Measurements from ENCODE around the gene ATP9B.
A peak's percentile ranks its signal among the peaks of the same experiment; 100 is the strongest.
"Not testable (repeated sequence)": the region's sequence is repeated elsewhere in the genome, so short reads cannot be mapped to it uniquely, and the experiment has no call there.

The ATP9B gene

DNA sequence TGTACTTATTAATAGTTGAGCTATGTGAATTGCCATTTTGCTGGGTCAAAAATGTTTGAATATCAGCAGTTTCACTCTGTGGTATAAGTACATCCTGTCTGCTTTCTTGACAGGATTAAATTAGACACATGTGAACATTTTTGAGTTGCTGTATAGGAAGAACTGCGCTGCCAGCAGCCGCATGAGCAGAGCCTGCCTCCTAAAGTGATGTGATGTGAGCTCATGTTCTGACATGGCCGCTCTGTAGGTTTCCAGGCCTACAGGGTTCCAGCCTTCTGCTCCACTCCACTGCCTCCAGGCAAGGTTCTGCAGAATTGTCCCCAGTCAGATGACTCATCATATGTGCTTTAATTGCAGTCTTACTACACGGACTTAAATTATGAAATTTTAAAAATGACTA lies 206.8 kb downstream of the ATP9B start:
- Mint-ChIP-seq H3K27ac (no peak overlapping the region), H3K4me3 (no peak overlapping the region), H3K4me1 (peaks cover 25% of the 10 kb centered on the region), H3K36me3 (peaks cover 21% of the 10 kb centered on the region), H3K9me3 (no peaks in the 10 kb centered on the region)
- ATAC-seq: peak; percentile 74
- no peak for DNase-seq (ENCODE audit: low spot score in 2 of 2)

DNA sequence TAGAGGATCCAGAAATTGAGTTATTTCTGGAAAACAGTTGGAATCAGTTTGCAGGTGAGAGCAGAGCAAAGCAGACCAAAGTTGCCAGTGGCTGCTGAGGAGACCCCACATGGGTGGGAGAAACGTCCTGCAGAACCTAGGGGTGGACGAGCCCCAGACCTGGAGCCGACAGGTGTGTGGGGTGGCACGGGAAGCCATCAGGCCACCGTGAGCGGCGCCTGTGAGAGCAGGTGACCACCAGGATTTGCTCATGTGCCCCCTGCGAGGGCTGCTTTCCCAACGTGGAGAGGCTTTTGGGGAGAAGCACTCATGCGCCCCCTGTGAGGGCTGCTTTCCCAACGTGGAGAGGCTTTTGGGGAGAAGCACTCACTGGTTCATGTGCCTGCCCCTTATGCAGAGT lies 209.7 kb downstream of the ATP9B start:
- ATAC-seq: no peak
- H3K36me3 Mint-ChIP-seq: peaks cover 21% of the 10 kb centered on the region
- no peak overlapping the region for H3K4me3 Mint-ChIP-seq

DNA sequence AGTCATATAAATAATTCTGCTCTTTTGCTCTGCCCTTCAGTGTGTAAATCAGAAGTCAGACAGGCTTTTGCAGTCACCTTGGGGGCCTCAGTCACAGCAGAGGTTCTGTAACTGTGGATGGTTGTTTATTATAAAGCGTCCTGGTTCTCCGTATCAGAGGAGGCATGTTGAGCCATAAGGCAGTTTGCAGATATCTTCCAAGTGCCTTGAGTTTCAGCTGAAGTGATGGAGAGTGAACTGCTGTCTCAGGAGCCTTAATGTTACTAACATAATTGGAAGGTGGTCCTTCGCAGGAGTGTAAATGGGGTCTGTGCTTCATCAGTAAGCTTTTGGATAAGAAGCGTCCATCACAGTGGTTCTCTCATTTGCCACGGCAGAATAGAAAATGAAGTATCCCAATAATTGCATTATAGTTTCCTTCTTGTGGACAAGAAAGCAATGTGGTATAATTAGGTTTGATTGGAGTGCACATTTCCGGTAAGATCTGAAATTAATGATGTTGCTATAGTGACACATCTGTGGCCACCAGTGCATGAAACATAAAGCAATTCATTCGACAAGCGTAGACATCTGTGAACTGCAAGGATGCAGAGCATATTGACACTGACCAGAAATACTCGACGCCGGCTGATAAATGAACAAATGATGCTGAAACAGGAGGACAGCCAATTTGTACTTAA lies 214.1 kb downstream of the ATP9B start:
- H3K36me3 Mint-ChIP-seq: peaks cover 18% of the 10 kb centered on the region

More for the DNA sequence above, 209.7 kb downstream of the ATP9B start:
- H3K9me3 Mint-ChIP-seq: no peaks in the 10 kb centered on the region
- peaks cover 26% of the 10 kb centered on the region for H3K4me1 Mint-ChIP-seq
- DNase-seq (ENCODE audit: low spot score in 2 of 2): no peak
- H3K27ac Mint-ChIP-seq: no peak overlapping the region

DNA sequence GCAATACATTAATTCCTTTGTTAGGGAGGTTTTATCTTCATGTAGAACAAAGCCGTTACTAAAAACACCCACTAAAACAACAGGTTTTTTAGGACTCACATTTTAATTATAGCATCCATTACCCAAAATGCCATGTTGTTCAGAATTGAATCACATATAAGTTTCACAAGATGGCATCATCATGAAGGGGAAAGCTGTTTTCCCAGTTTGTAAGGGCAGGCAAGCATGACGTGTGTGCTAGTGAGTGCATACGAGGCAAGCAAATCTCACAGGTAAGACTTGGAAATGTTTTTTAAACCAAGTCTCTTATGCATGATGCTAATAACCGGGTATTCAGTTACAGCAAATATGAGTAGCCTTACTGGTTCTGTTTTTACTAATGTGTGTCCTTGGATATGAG lies 214.7 kb downstream of the ATP9B start:
- Mint-ChIP-seq H3K9me3 (no peaks in the 10 kb centered on the region), H3K27ac (no peak overlapping the region), H3K4me3 (no peak overlapping the region), H3K4me1 (peaks cover 8% of the 10 kb centered on the region), H3K36me3 (peaks cover 14% of the 10 kb centered on the region)
- ATAC-seq (no peak), DNase-seq (ENCODE audit: low spot score in 2 of 2) (no peak)

More for the DNA sequence above, 214.1 kb downstream of the ATP9B start:
- Mint-ChIP-seq H3K27ac (no peak overlapping the region), H3K4me1 (peaks cover 8% of the 10 kb centered on the region), H3K4me3 (no peak overlapping the region), H3K9me3 (no peaks in the 10 kb centered on the region)
- ATAC-seq: no peak
- no peak for DNase-seq (ENCODE audit: low spot score in 2 of 2)

DNA sequence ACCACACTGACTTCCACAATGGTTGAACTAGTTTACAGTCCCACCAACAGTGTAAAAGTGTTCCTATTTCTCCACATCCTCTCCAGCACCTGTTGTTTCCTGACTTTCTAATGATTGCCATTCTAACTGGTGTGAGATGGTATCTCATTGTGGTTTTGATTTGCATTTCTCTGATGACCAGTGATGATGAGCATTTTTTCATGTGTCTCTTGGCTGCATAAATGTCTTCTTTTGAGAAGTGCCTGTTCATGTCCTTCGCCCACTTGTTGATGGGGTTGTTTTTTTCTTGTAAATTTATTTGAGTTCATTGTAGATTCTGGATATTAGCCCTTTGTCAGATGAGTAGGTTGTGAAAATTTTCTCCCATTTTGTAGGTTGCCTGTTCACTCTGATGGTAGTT lies 216.0 kb downstream of the ATP9B start:
- H3K36me3 Mint-ChIP-seq: peaks cover 14% of the 10 kb centered on the region
- not testable (repeated sequence) for H3K9me3 Mint-ChIP-seq; DNase-seq (ENCODE audit: low spot score in 2 of 2)

DNA sequence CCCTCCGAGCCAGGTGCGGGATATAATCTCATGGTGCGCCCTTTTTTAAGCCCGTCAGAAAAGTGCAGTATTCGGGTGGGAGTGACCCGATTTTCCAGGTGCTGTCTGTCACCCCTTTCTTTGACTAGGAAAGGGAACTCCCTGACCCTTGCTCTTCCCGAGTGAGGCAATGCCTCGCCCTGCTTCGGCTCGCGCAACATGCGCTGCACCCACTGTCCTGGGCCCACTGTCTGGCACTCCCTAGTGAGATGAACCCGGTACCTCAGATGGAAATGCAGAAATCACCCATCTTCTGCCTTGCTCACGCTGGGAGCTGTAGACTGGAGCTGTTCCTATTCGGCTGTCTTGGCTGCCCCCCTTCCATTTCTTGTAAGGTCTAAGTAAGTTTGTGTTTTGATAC lies 221.2 kb downstream of the ATP9B start:
- not testable (repeated sequence) for ATAC-seq; H3K4me1 Mint-ChIP-seq; H3K4me3 Mint-ChIP-seq; H3K9me3 Mint-ChIP-seq; DNase-seq (ENCODE audit: low spot score in 2 of 2); H3K27ac Mint-ChIP-seq
- H3K36me3 Mint-ChIP-seq: peaks cover 16% of the 10 kb centered on the region

More for the DNA sequence above, 216.0 kb downstream of the ATP9B start:
- ATAC-seq, H3K4me3 Mint-ChIP-seq, H3K27ac Mint-ChIP-seq: not testable (repeated sequence)
- H3K4me1 Mint-ChIP-seq: peaks cover 13% of the 10 kb centered on the region

DNA sequence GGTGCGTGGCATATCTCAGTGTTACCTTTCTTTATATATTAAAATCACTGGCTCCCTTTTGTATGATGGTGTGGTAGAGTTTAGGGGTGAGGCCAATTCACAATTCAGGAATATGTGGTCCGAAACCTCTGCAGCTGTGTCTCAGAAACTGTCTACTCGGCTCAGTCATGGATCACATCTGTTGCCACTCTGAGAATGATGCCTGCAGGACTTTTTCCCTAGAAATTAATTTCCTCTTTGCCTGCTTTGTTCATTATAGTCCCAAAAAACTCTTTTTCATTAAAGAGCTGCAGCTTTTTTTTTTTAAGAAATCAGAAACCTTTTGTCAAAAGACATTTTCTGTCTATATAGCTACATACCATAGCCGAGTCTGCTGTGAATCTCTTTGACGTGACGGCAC lies 221.7 kb downstream of the ATP9B start:
- no peak overlapping the region for H3K27ac Mint-ChIP-seq
- H3K36me3 Mint-ChIP-seq: peaks cover 16% of the 10 kb centered on the region
- H3K9me3 Mint-ChIP-seq: no peaks in the 10 kb centered on the region
- DNase-seq (ENCODE audit: low spot score in 2 of 2): no peak
- no peak overlapping the region for H3K4me3 Mint-ChIP-seq
- no peak for ATAC-seq
- peaks cover 5% of the 10 kb centered on the region for H3K4me1 Mint-ChIP-seq

DNA sequence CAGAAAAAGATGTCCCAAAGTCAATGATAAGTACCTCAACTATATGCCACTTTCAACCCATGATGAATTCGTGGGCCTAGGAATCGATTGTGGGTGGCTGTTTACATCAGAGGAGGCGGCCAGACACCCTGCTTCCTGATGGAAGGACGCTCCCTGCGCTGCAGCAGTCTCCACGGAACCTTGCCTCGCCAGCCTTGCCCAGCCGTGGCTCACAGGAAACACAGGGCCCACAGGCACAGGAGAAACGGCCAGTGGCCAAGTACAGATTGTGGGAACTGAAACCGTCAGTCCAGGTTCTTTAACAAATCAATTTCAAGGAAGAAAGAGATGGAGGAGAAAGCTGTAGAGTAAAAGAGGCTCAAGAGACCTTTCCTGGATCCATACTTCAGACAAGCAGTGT lies 225.0 kb downstream of the ATP9B start:
- Mint-ChIP-seq H3K27ac (no peak overlapping the region), H3K4me3 (no peak overlapping the region), H3K4me1 (peaks cover 4% of the 10 kb centered on the region), H3K36me3 (peaks cover 16% of the 10 kb centered on the region), H3K9me3 (no peaks in the 10 kb centered on the region)
- DNase-seq (ENCODE audit: low spot score in 2 of 2): no peak
- ATAC-seq: no peak

DNA sequence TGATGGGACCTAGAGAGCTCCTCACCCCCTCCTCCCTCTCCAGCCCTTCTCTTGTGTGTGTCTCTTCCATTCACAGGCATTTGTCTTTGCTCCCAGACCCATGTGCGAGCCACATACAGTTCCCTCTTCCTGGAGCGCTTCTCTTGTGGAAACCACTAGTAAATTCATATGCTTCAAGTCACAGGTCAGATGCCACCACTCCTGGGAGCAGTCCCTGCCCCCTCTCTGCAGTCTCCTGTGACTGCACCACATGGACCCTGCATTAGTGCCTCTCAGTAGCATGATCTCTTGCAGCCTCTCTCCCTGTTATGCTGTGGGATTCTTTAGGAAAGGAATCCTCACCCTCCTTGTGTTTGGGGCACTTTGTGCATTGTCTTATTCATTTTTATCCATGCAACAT lies 230.1 kb downstream of the ATP9B start:
- H3K36me3 Mint-ChIP-seq: peaks cover 6% of the 10 kb centered on the region
- no peaks in the 10 kb centered on the region for H3K9me3 Mint-ChIP-seq
- H3K27ac Mint-ChIP-seq: peak overlapping the region; percentile 75
- no peak overlapping the region for H3K4me3 Mint-ChIP-seq
- no peak for ATAC-seq
- H3K4me1 Mint-ChIP-seq: no peaks in the 10 kb centered on the region
- DNase-seq (ENCODE audit: low spot score in 2 of 2): no peak

DNA sequence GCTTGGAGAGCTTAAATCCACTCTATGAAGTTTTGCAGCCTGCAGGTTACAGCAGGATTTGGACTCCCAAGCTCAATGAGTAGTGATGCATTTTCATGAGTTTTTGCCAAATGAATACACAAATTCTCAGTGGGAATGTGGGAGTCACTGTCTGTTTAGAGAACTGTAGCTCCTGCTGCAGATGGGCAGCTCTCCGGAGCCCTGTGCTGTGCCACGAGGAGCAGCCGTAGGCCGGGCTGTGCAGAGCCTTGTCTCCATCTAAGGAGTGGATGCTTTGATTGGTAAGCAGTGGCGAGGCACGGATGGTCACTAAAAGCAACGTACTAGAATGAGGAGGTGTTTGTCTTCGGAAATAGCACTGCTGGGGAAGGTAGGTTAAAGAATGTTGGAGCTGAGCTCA lies 230.5 kb downstream of the ATP9B start:
- H3K9me3 Mint-ChIP-seq: no peaks in the 10 kb centered on the region
- peaks cover 4% of the 10 kb centered on the region for H3K36me3 Mint-ChIP-seq
- no peaks in the 10 kb centered on the region for H3K4me1 Mint-ChIP-seq
- H3K27ac Mint-ChIP-seq: no peak overlapping the region
- ATAC-seq (no peak), DNase-seq (ENCODE audit: low spot score in 2 of 2) (no peak)
- no peak overlapping the region for H3K4me3 Mint-ChIP-seq

DNA sequence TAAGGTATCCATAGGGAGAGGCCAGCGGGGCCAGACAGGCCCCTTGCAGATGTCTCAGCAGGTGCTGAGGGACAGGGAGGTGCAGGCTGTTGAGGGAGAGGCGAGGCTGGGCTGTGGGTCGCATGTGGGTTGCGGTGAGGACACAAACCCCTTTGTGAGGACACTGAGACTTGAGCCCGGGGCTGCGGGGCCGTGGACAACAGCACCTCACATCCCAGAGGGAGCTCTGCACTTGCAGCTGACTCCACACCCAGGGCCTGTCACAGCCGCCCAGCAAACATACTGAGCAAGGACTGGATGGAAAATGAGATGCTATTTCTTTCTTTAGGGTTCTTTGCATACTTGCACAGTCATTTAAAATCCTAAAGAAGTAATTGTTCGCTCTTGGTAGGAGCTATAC lies 231.2 kb downstream of the ATP9B start:
- Mint-ChIP-seq H3K36me3 (peaks cover 4% of the 10 kb centered on the region), H3K9me3 (no peaks in the 10 kb centered on the region), H3K27ac (no peak overlapping the region), H3K4me1 (no peaks in the 10 kb centered on the region), H3K4me3 (no peak overlapping the region)
- DNase-seq (ENCODE audit: low spot score in 2 of 2): no peak
- ATAC-seq: no peak

DNA sequence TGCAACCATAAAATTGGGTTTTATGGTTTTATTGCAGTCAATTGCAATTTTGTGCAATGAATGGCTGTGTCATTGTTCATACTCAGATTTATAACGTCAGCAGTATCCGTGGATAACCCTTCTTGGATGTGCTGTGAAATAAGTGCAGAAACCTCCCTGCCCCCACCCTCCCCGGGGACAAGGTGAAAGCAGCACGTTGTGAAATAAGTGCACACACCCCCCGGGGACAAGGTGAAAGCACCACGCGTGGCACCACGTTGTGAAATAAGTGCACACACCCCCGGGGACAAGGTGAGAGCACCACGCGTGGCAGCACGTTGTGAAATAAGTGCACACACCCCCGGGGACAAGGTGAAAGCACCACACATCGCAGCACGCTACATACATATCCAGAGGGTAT lies 232.9 kb downstream of the ATP9B start:
- DNase-seq (ENCODE audit: low spot score in 2 of 2) (no peak), ATAC-seq (no peak)
- Mint-ChIP-seq H3K4me1 (no peaks in the 10 kb centered on the region), H3K4me3 (no peak overlapping the region), H3K9me3 (no peaks in the 10 kb centered on the region), H3K27ac (no peak overlapping the region), H3K36me3 (peaks cover 10% of the 10 kb centered on the region)

DNA sequence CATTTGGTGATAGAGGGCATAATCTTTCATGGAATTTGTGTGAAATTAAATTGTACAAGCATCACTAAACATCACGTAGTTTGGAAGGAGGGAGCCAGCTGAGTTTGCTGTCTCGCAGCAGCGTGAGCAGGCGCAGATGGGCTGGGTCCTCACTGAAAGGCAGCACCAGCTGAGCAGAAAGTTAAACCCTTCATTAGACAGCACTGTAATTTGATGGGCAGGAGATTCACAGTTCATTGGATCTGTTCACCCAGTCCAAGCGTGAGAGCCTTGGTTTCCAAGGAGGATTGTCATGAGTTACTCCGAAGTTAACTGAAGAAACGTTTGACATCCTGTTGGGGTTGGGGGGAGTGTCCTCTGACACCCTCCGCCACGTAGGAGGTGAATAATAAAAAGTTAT lies 236.7 kb downstream of the ATP9B start:
- Mint-ChIP-seq H3K4me1 (peaks cover 7% of the 10 kb centered on the region), H3K36me3 (peaks cover 21% of the 10 kb centered on the region), H3K4me3 (no peak overlapping the region), H3K9me3 (no peaks in the 10 kb centered on the region), H3K27ac (no peak overlapping the region)
- DNase-seq (ENCODE audit: low spot score in 2 of 2) (no peak), ATAC-seq (no peak)

DNA sequence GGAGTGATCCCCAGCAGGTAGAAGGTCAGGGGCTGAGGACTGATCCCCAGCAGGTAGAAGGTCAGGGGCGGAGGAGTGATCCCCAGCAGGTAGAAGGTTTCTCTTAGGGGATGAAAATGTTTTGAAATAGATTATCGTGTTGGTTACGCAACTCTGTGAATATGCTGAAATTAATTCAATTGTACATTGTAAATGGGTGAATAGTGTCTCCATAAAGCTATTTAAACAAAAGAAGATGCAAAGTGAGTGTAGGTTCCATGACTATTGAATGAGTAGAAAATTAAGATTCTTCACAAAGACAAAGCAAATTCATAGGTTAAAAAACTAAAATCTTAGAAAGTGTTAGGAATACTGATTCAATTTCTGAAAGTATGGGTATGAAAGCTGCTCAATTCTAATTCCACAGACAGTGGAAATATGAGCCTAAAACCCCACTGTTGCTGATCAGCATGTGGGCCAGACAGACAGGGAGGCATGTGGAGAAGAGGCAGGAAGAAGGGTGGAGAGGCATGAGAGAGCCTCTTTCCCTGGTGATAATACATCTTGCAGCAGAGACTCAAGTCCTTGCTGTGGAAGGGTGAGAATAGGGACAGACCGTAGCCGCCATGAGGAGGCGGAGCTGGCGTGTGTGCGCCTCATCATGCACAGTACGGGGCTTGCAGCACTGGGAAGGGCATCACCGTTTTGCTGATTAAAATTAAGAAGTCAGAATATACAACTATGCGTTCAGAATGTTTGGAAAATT lies 240.6 kb downstream of the ATP9B start:
- Mint-ChIP-seq H3K27ac (peak overlapping the region; percentile 21), H3K4me1 (peaks cover 7% of the 10 kb centered on the region), H3K4me3 (no peak overlapping the region), H3K9me3 (no peaks in the 10 kb centered on the region), H3K36me3 (peaks cover 27% of the 10 kb centered on the region)
- ATAC-seq (no peak), DNase-seq (ENCODE audit: low spot score in 2 of 2) (no peak)

DNA sequence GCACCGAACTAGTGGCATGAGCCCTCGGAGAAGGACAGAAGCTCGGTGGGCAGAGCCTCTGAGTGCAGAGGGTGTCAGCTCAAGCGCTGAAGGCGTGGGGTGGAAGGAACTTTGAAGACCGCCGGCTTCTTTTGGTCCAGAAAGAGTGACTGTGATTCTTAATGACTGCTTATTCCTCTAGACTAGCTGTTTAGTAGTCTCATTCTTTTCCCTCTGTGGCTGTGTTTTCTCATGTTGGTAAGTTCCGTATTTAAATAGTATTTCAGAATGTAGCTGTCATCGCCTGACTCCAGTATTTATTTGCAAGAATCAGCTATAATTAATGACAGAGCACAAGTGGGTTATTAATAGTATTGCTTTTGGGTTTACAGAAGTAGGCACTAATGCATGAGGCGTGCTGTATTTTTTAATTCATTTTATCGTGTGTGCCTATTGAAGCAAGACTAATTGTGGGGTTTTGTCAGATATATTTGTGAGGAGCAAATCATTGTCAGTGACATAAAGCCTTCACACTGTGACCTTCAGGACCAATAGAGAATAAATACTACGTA lies 245.7 kb downstream of the ATP9B start:
- no peak overlapping the region for H3K27ac Mint-ChIP-seq
- peaks cover 4% of the 10 kb centered on the region for H3K9me3 Mint-ChIP-seq
- DNase-seq (ENCODE audit: low spot score in 2 of 2) (no peak), ATAC-seq (no peak)
- H3K36me3 Mint-ChIP-seq: peaks cover 7% of the 10 kb centered on the region
- H3K4me3 Mint-ChIP-seq: no peak overlapping the region
- H3K4me1 Mint-ChIP-seq: peaks cover 25% of the 10 kb centered on the region

DNA sequence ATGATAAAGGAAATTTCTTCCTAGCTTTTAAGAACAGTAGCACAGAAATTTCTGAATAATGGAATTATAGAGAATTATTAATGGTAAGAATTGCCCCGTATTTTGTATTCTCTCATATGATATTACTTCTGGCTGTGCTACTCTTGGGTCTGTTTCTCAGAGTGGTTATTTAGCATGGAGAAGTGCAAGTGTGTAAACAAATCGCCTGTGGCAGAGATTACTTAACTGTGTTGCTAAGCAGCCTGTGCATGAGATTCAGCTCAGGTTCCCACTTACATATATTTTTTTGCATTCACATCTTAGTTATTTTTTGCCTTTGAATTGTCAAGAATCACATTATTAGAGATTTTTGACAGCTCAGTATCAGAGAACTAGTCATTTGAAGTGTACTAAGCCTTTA lies 246.4 kb downstream of the ATP9B start:
- Mint-ChIP-seq H3K27ac (no peak overlapping the region), H3K4me3 (no peak overlapping the region), H3K4me1 (peaks cover 22% of the 10 kb centered on the region), H3K36me3 (peaks cover 6% of the 10 kb centered on the region), H3K9me3 (peaks cover 4% of the 10 kb centered on the region)
- ATAC-seq: no peak
- no peak for DNase-seq (ENCODE audit: low spot score in 2 of 2)

All from stimulated activated effector memory CD8-positive, alpha-beta T cell treated with anti-CD3 and anti-CD28 coated beads, Interleukin-12 subunit alpha, Interleukin-12 subunit beta, amount 100 ng/mL, for 72 hours (primary cell).